Panc1 (cell line): ENCODE measurements around the gene CILP2. TPM values are rescaled to one million over a fixed set of nuclear protein-coding genes. Genes with fewer than 3 reads are reported as not detected.

Experiments used
- ATAC-seq: fragments of 200-7000 bp; cut with Tn5 transposase; 2 replicates; pipeline ENCODE4 v1.9.1; 2020; ENCODE audit warnings: mild to moderate bottlenecking, moderate library complexity
- BruUV-seq: library from RNA; stranded (reverse); fragments of 400-500 nt; replicated peaks from 2 replicates; lab custom pipeline; 2021; lab: Mats Ljungman, UMichigan
- CTCF ChIA-PET: fragments of 300-600 bp; sonication (Branson Sonifier 250); formaldehyde crosslinking; loops from one replicate; lab custom pipeline; 2022; ENCODE audit warnings: antibody characterized with exemption; lab: Charles Lee
- POLR2A ChIA-PET: fragments of 300-600 bp; sonication (Branson Sonifier 250); formaldehyde crosslinking; loops from one replicate; lab custom pipeline; 2022; ENCODE audit warnings: antibody characterized with exemption; lab: Charles Lee
- DNase-seq: peaks from one replicate; pipeline ENCODE4 v3.0.0-alpha.2; 2010; ENCODE audit warnings: low read depth, low spot score
- H3K27ac ChIP-seq: 2 replicates; pipeline ENCODE4 v1.5.1; 2011; ENCODE audit warnings: mild to moderate bottlenecking, low read length, inconsistent platforms
- H3K27me3 ChIP-seq: fragments of 200-500 bp; sonication (Bioruptor generic); 2 replicates; pipeline ENCODE4 v1.6.0; 2014; ENCODE audit warnings: low read length, inconsistent platforms; ENCODE audit not compliant: control insufficient read depth, insufficient read depth
- H3K36me3 ChIP-seq: fragments of 200-500 bp; sonication (Bioruptor generic); 2 replicates; pipeline ENCODE4 v1.5.1; 2014; ENCODE audit warnings: inconsistent platforms, mild to moderate bottlenecking, low read length, moderate library complexity; ENCODE audit not compliant: control insufficient read depth, insufficient read depth
- H3K4me1 ChIP-seq: 2 replicates; pipeline ENCODE4 v1.5.1; 2011; ENCODE audit warnings: inconsistent platforms, mild to moderate bottlenecking, low read length, moderate library complexity; ENCODE audit not compliant: control insufficient read depth, insufficient read depth
- H3K4me3 ChIP-seq, 2 experiments: 2 replicates each; pipeline ENCODE4 v1.5.1; 2011 to 2012; ENCODE audit warnings: low read depth in 2 of 2, low read length in 2 of 2, mild to moderate bottlenecking in 2 of 2, inconsistent platforms in 1 of 2, moderate library complexity in 1 of 2
- H3K9me3 ChIP-seq: fragments of 200-500 bp; sonication (Bioruptor generic); 2 replicates; pipeline ENCODE4 v1.5.1; 2014; ENCODE audit warnings: low read depth, mild to moderate bottlenecking, inconsistent platforms, low read length, moderate library complexity; ENCODE audit not compliant: control insufficient read depth, insufficient read depth
- POLR2AphosphoS5 ChIP-seq: IDR thresholded peaks from 2 replicates; pipeline ENCODE4 v1.6.1; 2012; ENCODE audit warnings: mild to moderate bottlenecking, low read depth, low read length, moderate library complexity
- SIN3A ChIP-seq: IDR thresholded peaks from 2 replicates; pipeline ENCODE4 v1.6.1; 2012; ENCODE audit warnings: low read depth, mild to moderate bottlenecking, low read length, moderate library complexity, borderline replicate concordance; ENCODE audit not compliant: insufficient read depth
- TCF7L2 ChIP-seq: IDR thresholded peaks from 2 replicates; pipeline ENCODE4 v1.6.1; 2011; ENCODE audit warnings: mild to moderate bottlenecking, low read depth, low read length, inconsistent platforms
- in situ Hi-C: cut with HindIII; loops from 2 replicates; pipeline ENCODE4 v1.10.0; 2016; ENCODE audit warnings: low sequenced_read_pairs, low pct_unique_long_range_greater_than_20kb
- intact Hi-C: fragments of 100-400 bp; cut with micrococcal nuclease; formaldehyde crosslinking; loops from one replicate; pipeline ENCODE4 v1.10.0; 2022; ENCODE audit not compliant: unreplicated experiment
- total RNA-seq: library from RNA; stranded (reverse); gene quantifications from one replicate; pipeline ENCODE4 v1.2.1, GENCODE V29; 2021; ENCODE audit not compliant: unreplicated experiment
- TF ChIP-seq, protein P1 (sequence below), 2 experiments: IDR thresholded peaks; 2 replicates each; pipeline ENCODE4 v1.6.1; 2011 to 2012; ENCODE audit warnings: low read depth in 2 of 2, control low read depth in 1 of 2, low read length in 1 of 2, mild to moderate bottlenecking in 1 of 2, moderate library complexity in 1 of 2; ENCODE audit not compliant: insufficient read depth in 1 of 2
- TF ChIP-seq, protein P2 (sequence below): fragments of 450-650 bp; IDR thresholded peaks from 2 replicates; pipeline ENCODE4 v1.5.1; 2017; ENCODE audit warnings: mild to moderate bottlenecking

Gene CILP2
- total RNA-seq, 1 experiment from 2014 or later = 0.46 TPM

DNA sequence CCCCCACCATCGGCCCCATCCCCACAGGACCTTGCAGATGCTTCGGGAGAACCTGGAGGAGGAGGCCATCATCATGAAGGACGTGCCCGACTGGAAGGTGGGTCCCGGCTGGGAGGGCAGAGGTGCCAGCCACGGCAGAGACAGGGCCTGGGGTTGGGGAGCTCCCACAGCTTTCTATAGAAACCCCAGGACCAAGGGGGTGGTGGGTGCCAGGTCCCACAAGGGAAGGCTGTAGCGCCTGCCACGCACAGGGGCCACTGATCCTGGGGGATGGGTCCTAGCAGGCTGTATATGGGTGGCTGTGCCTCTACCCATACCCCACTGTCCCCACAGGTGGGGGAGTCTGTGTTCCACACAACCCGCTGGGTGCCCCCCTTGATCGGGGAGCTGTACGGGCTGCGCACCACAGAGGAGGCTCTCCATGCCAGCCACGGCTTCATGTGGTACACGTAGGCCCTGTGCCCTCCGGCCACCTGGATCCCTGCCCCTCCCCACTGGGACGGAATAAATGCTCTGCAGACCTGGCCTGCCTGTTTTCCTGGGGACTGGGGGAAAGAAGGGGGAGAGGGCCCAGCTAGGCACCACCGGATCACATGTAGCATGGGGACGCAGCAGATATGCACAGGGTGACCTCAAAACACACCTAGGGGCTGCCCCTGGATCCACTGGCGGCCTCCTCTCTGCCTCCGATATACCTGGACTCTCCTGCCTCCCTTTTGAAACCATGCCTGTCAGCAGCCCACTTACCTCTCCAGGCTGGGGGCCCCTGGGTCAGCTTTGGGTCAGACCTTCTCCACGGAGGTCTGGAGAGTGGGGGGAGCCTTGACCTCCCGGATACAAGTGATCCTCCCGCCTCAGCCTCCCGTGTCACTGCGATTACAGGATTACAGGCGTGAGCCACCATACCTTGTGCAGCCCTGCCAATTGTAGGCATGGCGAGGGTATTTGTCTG lies 10.1 kb upstream of the CILP2 start:
- H3K27ac ChIP-seq = no peak overlapping the region
- H3K4me3 ChIP-seq = no peak overlapping the region
- no peaks in the 10 kb centered on the region; the same call in 1 of the 2 replicates for H3K4me1 ChIP-seq
- no peak for ATAC-seq
- intact Hi-C loops = no loop called here
- in situ Hi-C loops = no loop called here
- DNase-seq = no peak
- BruUV-seq = no TSS peak
- CTCF ChIA-PET = interaction anchor here (0.6 kb wide), 1 partner anchor 544 kb away, joined by 16 read pairs; no protein-coding TSS in a partner anchor
- H3K9me3 ChIP-seq = no peaks in the 10 kb centered on the region
- no peaks in the 10 kb centered on the region for H3K36me3 ChIP-seq
- POLR2A ChIA-PET = no interaction called here
- H3K27me3 ChIP-seq = no peaks in the 10 kb centered on the region
- TF ChIP-seq, protein P1, sequence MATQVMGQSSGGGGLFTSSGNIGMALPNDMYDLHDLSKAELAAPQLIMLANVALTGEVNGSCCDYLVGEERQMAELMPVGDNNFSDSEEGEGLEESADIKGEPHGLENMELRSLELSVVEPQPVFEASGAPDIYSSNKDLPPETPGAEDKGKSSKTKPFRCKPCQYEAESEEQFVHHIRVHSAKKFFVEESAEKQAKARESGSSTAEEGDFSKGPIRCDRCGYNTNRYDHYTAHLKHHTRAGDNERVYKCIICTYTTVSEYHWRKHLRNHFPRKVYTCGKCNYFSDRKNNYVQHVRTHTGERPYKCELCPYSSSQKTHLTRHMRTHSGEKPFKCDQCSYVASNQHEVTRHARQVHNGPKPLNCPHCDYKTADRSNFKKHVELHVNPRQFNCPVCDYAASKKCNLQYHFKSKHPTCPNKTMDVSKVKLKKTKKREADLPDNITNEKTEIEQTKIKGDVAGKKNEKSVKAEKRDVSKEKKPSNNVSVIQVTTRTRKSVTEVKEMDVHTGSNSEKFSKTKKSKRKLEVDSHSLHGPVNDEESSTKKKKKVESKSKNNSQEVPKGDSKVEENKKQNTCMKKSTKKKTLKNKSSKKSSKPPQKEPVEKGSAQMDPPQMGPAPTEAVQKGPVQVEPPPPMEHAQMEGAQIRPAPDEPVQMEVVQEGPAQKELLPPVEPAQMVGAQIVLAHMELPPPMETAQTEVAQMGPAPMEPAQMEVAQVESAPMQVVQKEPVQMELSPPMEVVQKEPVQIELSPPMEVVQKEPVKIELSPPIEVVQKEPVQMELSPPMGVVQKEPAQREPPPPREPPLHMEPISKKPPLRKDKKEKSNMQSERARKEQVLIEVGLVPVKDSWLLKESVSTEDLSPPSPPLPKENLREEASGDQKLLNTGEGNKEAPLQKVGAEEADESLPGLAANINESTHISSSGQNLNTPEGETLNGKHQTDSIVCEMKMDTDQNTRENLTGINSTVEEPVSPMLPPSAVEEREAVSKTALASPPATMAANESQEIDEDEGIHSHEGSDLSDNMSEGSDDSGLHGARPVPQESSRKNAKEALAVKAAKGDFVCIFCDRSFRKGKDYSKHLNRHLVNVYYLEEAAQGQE (IDR thresholded peaks at IDR 0.05; ENCODE audit: insufficient read depth in 1 of 2, low read depth in 2 of 2, low read length in 1 of 2) = no peak
- TF ChIP-seq, protein P2, sequence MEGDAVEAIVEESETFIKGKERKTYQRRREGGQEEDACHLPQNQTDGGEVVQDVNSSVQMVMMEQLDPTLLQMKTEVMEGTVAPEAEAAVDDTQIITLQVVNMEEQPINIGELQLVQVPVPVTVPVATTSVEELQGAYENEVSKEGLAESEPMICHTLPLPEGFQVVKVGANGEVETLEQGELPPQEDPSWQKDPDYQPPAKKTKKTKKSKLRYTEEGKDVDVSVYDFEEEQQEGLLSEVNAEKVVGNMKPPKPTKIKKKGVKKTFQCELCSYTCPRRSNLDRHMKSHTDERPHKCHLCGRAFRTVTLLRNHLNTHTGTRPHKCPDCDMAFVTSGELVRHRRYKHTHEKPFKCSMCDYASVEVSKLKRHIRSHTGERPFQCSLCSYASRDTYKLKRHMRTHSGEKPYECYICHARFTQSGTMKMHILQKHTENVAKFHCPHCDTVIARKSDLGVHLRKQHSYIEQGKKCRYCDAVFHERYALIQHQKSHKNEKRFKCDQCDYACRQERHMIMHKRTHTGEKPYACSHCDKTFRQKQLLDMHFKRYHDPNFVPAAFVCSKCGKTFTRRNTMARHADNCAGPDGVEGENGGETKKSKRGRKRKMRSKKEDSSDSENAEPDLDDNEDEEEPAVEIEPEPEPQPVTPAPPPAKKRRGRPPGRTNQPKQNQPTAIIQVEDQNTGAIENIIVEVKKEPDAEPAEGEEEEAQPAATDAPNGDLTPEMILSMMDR = no peak
- TF ChIP-seq POLR2AphosphoS5 (no peak), TCF7L2 (no peak), SIN3A (no peak)

DNA sequence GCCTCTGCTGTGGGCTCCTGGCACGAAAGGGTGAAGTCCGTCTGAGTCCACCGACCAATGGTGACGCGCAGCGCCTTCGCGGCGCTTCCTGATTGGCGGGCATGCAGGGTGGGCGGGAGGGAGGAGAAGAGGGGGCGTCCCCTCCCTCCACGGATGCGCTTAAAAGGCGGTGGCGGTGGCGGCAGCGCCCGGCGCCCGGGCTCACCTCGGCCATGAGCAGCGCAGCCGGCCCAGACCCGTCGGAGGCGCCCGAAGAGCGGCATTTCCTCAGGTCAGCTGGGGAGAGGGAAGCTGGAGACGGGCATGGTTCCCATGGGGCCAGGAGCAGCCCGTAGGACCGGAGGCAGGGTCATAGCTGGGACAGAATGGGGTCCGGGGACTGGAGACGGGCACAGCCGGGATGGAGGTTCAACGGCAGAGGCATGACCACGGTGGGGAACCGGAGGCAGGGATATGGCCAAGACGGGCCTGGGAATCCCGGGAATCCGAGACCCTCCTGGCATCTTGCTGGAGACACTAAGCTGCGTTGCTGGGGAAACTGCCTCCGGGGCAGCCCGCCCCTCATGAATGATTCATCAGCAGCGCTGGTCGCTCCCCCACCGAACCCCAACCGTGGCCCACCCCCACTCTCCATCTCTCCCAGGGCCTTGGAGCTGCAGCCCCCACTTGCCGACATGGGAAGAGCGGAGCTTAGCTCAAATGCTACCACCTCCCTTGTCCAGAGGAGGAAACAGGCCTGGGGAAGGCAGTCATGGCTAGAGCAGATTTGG lies 9.2 kb upstream of the CILP2 start, which contains the start of gene YJEFN3:
TSS of gene YJEFN3 (plus strand) at position 191 of the 770 bp plus-strand sequence. CDS start at position 213, 22 bp downstream.
- Histone ChIP-seq H3K27me3 (no peaks in the 10 kb centered on the region), H3K4me1 (no peaks in the 10 kb centered on the region; the same call in 1 of the 2 replicates), H3K27ac (no peak within 1 kb of the TSS), H3K4me3 (no peak within 1 kb of the TSS), H3K36me3 (no peaks in the 10 kb centered on the region), H3K9me3 (no peaks in the 10 kb centered on the region)
- CTCF ChIA-PET = no interaction called here
- POLR2A ChIA-PET = no interaction called here
- DNase-seq (no peak), ATAC-seq (no peak)
- TF ChIP-seq SIN3A (no peak), POLR2AphosphoS5 (no peak), TCF7L2 (no peak)
- TF ChIP-seq, protein P1 (IDR thresholded peaks at IDR 0.05; ENCODE audit: insufficient read depth in 1 of 2, low read depth in 2 of 2, low read length in 1 of 2) = no peak
- TF ChIP-seq, protein P2 = no peak
- in situ Hi-C loops = no loop called here
- intact Hi-C loops = no loop called here
- BruUV-seq = no TSS peak
